ENCODE measurements around the gene CROCC2. TPM values are rescaled to one million over a fixed set of nuclear protein-coding genes. Genes with fewer than 3 reads are reported as not detected.

The CROCC2 gene
- total RNA-seq, 2 donors from 2014 or later, result not detected

- Histone ChIP-seq H3K4me3 (peak overlapping the region; percentile 23), H3K4me1 (ENCODE audit: control insufficient read depth in 1 of 2, low read depth in 2 of 2) (peaks cover 19 to 37% of the 10 kb centered on the region in 2 donors), H3K9me3 (no peaks in the 10 kb centered on the region), H3K27me3 (replicated peaks; ENCODE audit: insufficient read depth) (no peaks in the 10 kb centered on the region), H3K27ac (no peak overlapping the region), H3K36me3 (no peaks in the 10 kb centered on the region)
- ATAC-seq (ENCODE audit: insufficient number of reproducible peaks, low FRiP score, low read depth), result no peak
- TF ChIP-seq, protein P1, sequence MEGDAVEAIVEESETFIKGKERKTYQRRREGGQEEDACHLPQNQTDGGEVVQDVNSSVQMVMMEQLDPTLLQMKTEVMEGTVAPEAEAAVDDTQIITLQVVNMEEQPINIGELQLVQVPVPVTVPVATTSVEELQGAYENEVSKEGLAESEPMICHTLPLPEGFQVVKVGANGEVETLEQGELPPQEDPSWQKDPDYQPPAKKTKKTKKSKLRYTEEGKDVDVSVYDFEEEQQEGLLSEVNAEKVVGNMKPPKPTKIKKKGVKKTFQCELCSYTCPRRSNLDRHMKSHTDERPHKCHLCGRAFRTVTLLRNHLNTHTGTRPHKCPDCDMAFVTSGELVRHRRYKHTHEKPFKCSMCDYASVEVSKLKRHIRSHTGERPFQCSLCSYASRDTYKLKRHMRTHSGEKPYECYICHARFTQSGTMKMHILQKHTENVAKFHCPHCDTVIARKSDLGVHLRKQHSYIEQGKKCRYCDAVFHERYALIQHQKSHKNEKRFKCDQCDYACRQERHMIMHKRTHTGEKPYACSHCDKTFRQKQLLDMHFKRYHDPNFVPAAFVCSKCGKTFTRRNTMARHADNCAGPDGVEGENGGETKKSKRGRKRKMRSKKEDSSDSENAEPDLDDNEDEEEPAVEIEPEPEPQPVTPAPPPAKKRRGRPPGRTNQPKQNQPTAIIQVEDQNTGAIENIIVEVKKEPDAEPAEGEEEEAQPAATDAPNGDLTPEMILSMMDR (IDR thresholded peaks at IDR 0.05), result peak; percentile 60
- DNase-seq (ENCODE audit: low spot score), result no peak
These were observed 77.3 kb downstream of the CROCC2 start for GRCh38 chr2:240983361-240983995.

DNA sequence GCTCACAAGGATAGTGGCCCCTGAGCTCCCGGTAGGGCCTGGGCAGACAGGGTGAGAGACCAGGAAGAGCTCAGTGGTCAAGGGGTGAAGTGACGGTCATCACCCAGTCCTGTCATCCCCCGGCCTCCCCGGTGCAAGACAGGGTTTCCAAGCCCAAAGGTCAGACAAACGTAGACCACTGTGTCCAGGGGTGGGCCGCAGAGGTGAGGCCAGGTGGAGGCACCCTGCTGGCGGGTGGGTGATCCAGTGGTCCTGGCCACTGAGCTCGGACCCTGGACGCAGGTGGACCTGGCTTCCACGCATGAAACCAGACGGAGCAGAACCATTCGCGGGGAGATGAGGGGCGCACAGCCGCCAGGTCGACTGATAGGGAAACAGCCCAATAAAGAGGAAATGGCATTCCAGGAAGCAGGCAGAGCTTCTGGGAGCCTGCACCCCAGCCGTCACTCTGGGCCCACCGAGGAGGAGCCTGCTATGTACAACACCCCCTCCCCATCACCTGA is 77.9 kb downstream of the CROCC2 start:
- H3K27ac ChIP-seq, result no peak overlapping the region
- ATAC-seq (ENCODE audit: insufficient number of reproducible peaks, low FRiP score, low read depth), result no peak
- H3K9me3 ChIP-seq, result no peaks in the 10 kb centered on the region
- no peaks in the 10 kb centered on the region for H3K36me3 ChIP-seq
- H3K4me1 ChIP-seq (ENCODE audit: control insufficient read depth in 1 of 2, low read depth in 2 of 2), result peaks cover 20 to 40% of the 10 kb centered on the region in 2 donors
- H3K4me3 ChIP-seq, result no peak overlapping the region
- H3K27me3 ChIP-seq (replicated peaks; ENCODE audit: insufficient read depth), result no peaks in the 10 kb centered on the region
- TF ChIP-seq, protein P1 (IDR thresholded peaks at IDR 0.05), result no peak
- DNase-seq (ENCODE audit: low spot score), result no peak

DNA sequence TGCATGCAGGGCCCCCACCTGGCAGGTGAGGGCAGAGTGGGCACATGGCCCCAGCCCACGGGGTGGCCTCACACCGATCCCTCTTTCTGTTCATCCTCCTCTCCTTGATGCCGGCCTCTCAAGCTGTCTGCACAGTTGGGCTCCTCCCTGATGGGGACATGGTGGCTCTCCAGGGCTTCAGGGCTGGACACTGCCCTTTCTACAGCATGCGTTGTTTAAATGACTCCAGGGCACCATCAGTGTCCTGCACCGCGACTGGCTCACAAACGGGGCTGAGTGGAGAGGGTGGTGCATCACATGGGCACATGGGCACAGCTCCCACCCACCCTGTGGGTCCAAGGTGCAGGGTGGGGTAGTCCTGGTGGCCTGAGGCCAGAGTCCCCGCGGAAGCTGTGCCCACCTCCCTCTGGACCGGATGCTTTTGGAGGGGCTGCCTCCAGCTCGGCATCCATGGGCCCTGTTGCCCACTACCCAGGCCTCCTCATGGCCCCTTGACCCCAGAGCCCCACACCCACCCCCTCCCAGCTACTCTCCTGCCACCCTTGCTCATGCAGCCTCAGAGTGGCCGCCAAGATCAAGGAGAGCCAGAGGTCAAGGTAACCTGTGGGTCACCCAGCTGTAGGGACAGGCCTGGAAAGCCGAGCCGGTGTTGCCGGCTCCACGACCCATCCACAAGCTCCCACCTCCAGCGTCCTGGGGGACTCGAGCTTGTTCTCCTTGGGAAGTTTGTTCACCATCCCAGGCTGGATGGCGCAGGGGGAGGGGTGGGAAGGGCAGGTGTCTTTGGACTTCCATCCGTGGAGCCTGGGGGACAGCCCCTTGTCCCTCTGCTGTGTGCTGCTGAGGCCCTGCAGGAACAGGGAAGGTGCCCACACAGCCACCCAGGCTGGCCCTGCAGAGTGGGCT is 80.0 kb downstream of the CROCC2 start:
- H3K36me3 ChIP-seq, result no peaks in the 10 kb centered on the region
- H3K9me3 ChIP-seq, result no peaks in the 10 kb centered on the region
- H3K4me1 ChIP-seq (ENCODE audit: control insufficient read depth in 1 of 2, low read depth in 2 of 2), result peaks cover 23 to 52% of the 10 kb centered on the region in 2 donors
- TF ChIP-seq, protein P1 (IDR thresholded peaks at IDR 0.05), result no peak
- H3K27ac ChIP-seq, result peak overlapping the region in 1 of 2 donors; percentile 1
- no peak for ATAC-seq (ENCODE audit: insufficient number of reproducible peaks, low FRiP score, low read depth)
- no peak for DNase-seq (ENCODE audit: low spot score)
- H3K27me3 ChIP-seq (replicated peaks; ENCODE audit: insufficient read depth), result no peaks in the 10 kb centered on the region
- H3K4me3 ChIP-seq, result no peak overlapping the region

- H3K9me3 ChIP-seq, result no peaks in the 10 kb centered on the region
- peaks cover 26 to 58% of the 10 kb centered on the region in 2 donors for H3K4me1 ChIP-seq (ENCODE audit: control insufficient read depth in 1 of 2, low read depth in 2 of 2)
- no peak for ATAC-seq (ENCODE audit: insufficient number of reproducible peaks, low FRiP score, low read depth)
- DNase-seq (ENCODE audit: low spot score), result no peak
- H3K27ac ChIP-seq, result peak overlapping the region in 1 of 2 donors; percentile 1
- H3K4me3 ChIP-seq, result peak overlapping the region; percentile 50
- TF ChIP-seq, protein P1 (IDR thresholded peaks at IDR 0.05), result no peak
- H3K36me3 ChIP-seq, result no peaks in the 10 kb centered on the region
- H3K27me3 ChIP-seq (replicated peaks; ENCODE audit: insufficient read depth), result no peaks in the 10 kb centered on the region
These were observed 80.8 kb downstream of the CROCC2 start for GRCh38 chr2:240986787-240987411.

- Histone ChIP-seq H3K27ac (peak overlapping the region; percentile 1 to 5), H3K4me3 (peak overlapping the region; percentile 50), H3K4me1 (ENCODE audit: control insufficient read depth in 1 of 2, low read depth in 2 of 2) (peaks cover 32 to 65% of the 10 kb centered on the region in 2 donors), H3K9me3 (no peaks in the 10 kb centered on the region), H3K27me3 (replicated peaks; ENCODE audit: insufficient read depth) (no peaks in the 10 kb centered on the region), H3K36me3 (no peaks in the 10 kb centered on the region)
- ATAC-seq (ENCODE audit: insufficient number of reproducible peaks, low FRiP score, low read depth) (no peak), DNase-seq (ENCODE audit: low spot score) (no peak)
- TF ChIP-seq, protein P1 (IDR thresholded peaks at IDR 0.05), result no peak
These were observed 81.5 kb downstream of the CROCC2 start for GRCh38 chr2:240987588-240987987.
